H1 (cell line): ENCODE results near the gene HDAC11. TPM values are rescaled to one million over a fixed set of nuclear protein-coding genes. Genes with fewer than 3 reads are reported as not detected.

Experiments
- CTCF ChIA-PET: fragments of 300-600 bp; sonication (Branson Sonifier 250); formaldehyde crosslinking; loops from one replicate; lab custom pipeline; 2021; ENCODE audit not compliant: partially characterized antibody; lab: Charles Lee
- POLR2A ChIA-PET: fragments of 300-600 bp; sonication (Branson Sonifier 250); formaldehyde crosslinking; loops from one replicate; lab custom pipeline; 2021; ENCODE audit warnings: inconsistent platforms; ENCODE audit not compliant: partially characterized antibody; lab: Charles Lee
- DNase-seq, 2 experiments: peaks; one replicate each; pipeline versions ENCODE4 v3.0.0 to v3.0.0-alpha.2; 2010 to 2022; ENCODE audit warnings: low spot score in 2 of 2, low read depth in 1 of 2, mixed read lengths in 1 of 2
- FAIRE-seq: peaks from 2 replicates; lab custom pipeline; 2011; peaks lifted over from hg19 to GRCh38; lab: Jason Lieb, UNC
- H2AFZ ChIP-seq: 2 replicates; pipeline ENCODE4 v1.8.1; 2012; ENCODE audit warnings: low read length, inconsistent platforms
- H2AK5ac ChIP-seq: 2 replicates; pipeline ENCODE4 v1.6.1; 2013; ENCODE audit warnings: low read depth, low read length
- H2BK120ac ChIP-seq: replicated peaks from 2 replicates; pipeline ENCODE3; 2013; ENCODE audit warnings: low read depth, low read length, inconsistent platforms
- H2BK12ac ChIP-seq: 2 replicates; pipeline ENCODE4 v1.6.1; 2013; ENCODE audit warnings: low read depth, low read length
- H2BK15ac ChIP-seq: 2 replicates; pipeline ENCODE4 v1.6.1; 2013; ENCODE audit warnings: low read length
- H2BK20ac ChIP-seq: 2 replicates; pipeline ENCODE4 v1.6.1; 2013; ENCODE audit warnings: low read length
- H2BK5ac ChIP-seq: 2 replicates; pipeline ENCODE4 v1.6.1; 2013; ENCODE audit warnings: low read depth, low read length
- H3K14ac ChIP-seq: 2 replicates; pipeline ENCODE4 v1.6.1; 2013; ENCODE audit warnings: inconsistent platforms; ENCODE audit not compliant: insufficient read length
- H3K18ac ChIP-seq: 2 replicates; pipeline ENCODE4 v1.6.1; 2013; ENCODE audit warnings: low read length; ENCODE audit errors: extremely low read depth
- H3K23ac ChIP-seq: 2 replicates; pipeline ENCODE4 v1.6.1; 2013; ENCODE audit warnings: inconsistent platforms; ENCODE audit not compliant: insufficient read length
- H3K23me2 ChIP-seq: 2 replicates; pipeline ENCODE4 v1.6.1; 2013; ENCODE audit warnings: low read depth, low read length
- H3K27ac ChIP-seq: 2 replicates; pipeline ENCODE4 v1.6.1; 2011; ENCODE audit warnings: low read depth, low read length, inconsistent platforms
- H3K27me3 ChIP-seq, 4 experiments: replicated peaks in 1 of 4; 1 replicate in 1 of 4; 2 replicates in 3 of 4; pipeline versions ENCODE4 v1.6.1 to v1.8.1; 2011 to 2013; ENCODE audit warnings: low read length in 3 of 4, mild to moderate bottlenecking in 3 of 4, inconsistent platforms in 2 of 4, mixed read lengths in 2 of 4, moderate library complexity in 1 of 4; ENCODE audit not compliant: control insufficient read depth in 3 of 4, insufficient read depth in 3 of 4; ENCODE audit errors: extremely low read depth in 1 of 4
- H3K36me3 ChIP-seq, 4 experiments: 2 replicates each; pipeline versions ENCODE4 v1.6.1 to v1.8.1; 2011 to 2013; ENCODE audit warnings: mild to moderate bottlenecking in 4 of 4, low read length in 3 of 4, moderate library complexity in 2 of 4, control low read depth in 1 of 4, inconsistent platforms in 1 of 4; ENCODE audit not compliant: insufficient read depth in 4 of 4, control insufficient read depth in 2 of 4
- H3K4ac ChIP-seq: replicated peaks from 2 replicates; pipeline ENCODE3; 2013; ENCODE audit warnings: low read length, low read depth, mixed read lengths, inconsistent platforms; ENCODE audit not compliant: insufficient read length
- H3K4me1 ChIP-seq, 4 experiments: replicated peaks in 1 of 4; 1 replicate in 1 of 4; 2 replicates in 3 of 4; pipeline versions ENCODE4 v1.6.1 to v1.8.1; 2011 to 2013; ENCODE audit warnings: low read length in 3 of 4, inconsistent platforms in 2 of 4, mixed read lengths in 1 of 4; ENCODE audit not compliant: insufficient read depth in 4 of 4, control insufficient read depth in 3 of 4
- H3K4me2 ChIP-seq, 2 experiments: 2 replicates each; pipeline versions ENCODE4 v1.6.1 to v1.8.1; 2011 to 2013; ENCODE audit warnings: low read depth in 2 of 2, low read length in 2 of 2, control low read depth in 1 of 2, inconsistent platforms in 1 of 2, mild to moderate bottlenecking in 1 of 2; ENCODE audit not compliant: insufficient read depth in 1 of 2
- H3K4me3 ChIP-seq, 4 experiments: fragments of 200-600, 300-600 bp in 1 of 4; sonication (generic), shearing (Covaris generic), sonication (Bioruptor Twin) in 1 of 4; 2 replicates each; pipeline versions ENCODE4 v1.5.1 to v1.8.1; 2011 to 2016; ENCODE audit warnings: low read length in 4 of 4, low read depth in 3 of 4, control low read depth in 2 of 4, inconsistent platforms in 2 of 4, mild to moderate bottlenecking in 2 of 4, mixed read lengths in 1 of 4, moderate library complexity in 1 of 4; ENCODE audit not compliant: insufficient read depth in 2 of 4; ENCODE audit errors: extremely low read depth in 1 of 4
- H3K56ac ChIP-seq: replicated peaks from 2 replicates; pipeline ENCODE3; 2013; ENCODE audit warnings: low read depth, mild to moderate bottlenecking, mixed read lengths, low read length, inconsistent platforms; ENCODE audit not compliant: insufficient read length
- H3K79me1 ChIP-seq: 2 replicates; pipeline ENCODE4 v1.6.1; 2013; ENCODE audit warnings: low read depth, low read length, control low read depth
- H3K79me2 ChIP-seq, 2 experiments: 2 replicates each; pipeline versions ENCODE4 v1.6.1 to v1.8.1; 2012 to 2013; ENCODE audit warnings: low read length in 2 of 2, mild to moderate bottlenecking in 2 of 2, inconsistent platforms in 1 of 2; ENCODE audit not compliant: insufficient read depth in 2 of 2, control insufficient read depth in 1 of 2
- H3K9ac ChIP-seq, 4 experiments: replicated peaks in 1 of 4; 1 replicate in 1 of 4; 2 replicates in 3 of 4; pipeline versions ENCODE4 v1.6.1 to v1.8.1; 2011 to 2013; ENCODE audit warnings: low read depth in 3 of 4, low read length in 3 of 4, control low read depth in 2 of 4, mild to moderate bottlenecking in 2 of 4, moderate library complexity in 2 of 4, inconsistent platforms in 1 of 4; ENCODE audit errors: extremely low read depth in 1 of 4
- H3K9me3 ChIP-seq, 2 experiments: 2 replicates each; pipeline versions ENCODE4 v1.6.1 to v1.8.1; 2012 to 2013; ENCODE audit warnings: mild to moderate bottlenecking in 2 of 2, moderate library complexity in 2 of 2, control low read depth in 1 of 2, inconsistent platforms in 1 of 2, low read depth in 1 of 2, low read length in 1 of 2, mixed read lengths in 1 of 2; ENCODE audit not compliant: insufficient read depth in 2 of 2
- H4K20me1 ChIP-seq, 2 experiments: replicated peaks in 1 of 2; 2 replicates each; pipeline versions ENCODE3 to v1.8.1; 2011 to 2013; ENCODE audit warnings: inconsistent platforms in 2 of 2, low read length in 2 of 2, mild to moderate bottlenecking in 1 of 2; ENCODE audit not compliant: insufficient read depth in 2 of 2, control insufficient read depth in 1 of 2
- H4K5ac ChIP-seq: 2 replicates; pipeline ENCODE4 v1.6.1; 2013; ENCODE audit warnings: low read length, low read depth, mixed read lengths, inconsistent platforms; ENCODE audit not compliant: insufficient read length
- H4K8ac ChIP-seq: 2 replicates; pipeline ENCODE4 v1.8.0; 2013; ENCODE audit warnings: mild to moderate bottlenecking, moderate library complexity, low read length, inconsistent platforms; ENCODE audit not compliant: insufficient read depth; ENCODE audit errors: extremely low read depth
- H4K91ac ChIP-seq: replicated peaks from 2 replicates; pipeline ENCODE3; 2013; ENCODE audit warnings: low read length, mixed read lengths, inconsistent platforms; ENCODE audit not compliant: insufficient read length
- SAP30 ChIP-seq: fragments of 300-600 bp; sonication (generic); IDR thresholded peaks from 2 replicates; pipeline ENCODE4 v1.7.1; 2012; ENCODE audit warnings: low read length, moderate library complexity, mild to moderate bottlenecking, inconsistent platforms; ENCODE audit not compliant: insufficient read depth, insufficient replicate concordance
- SP4 ChIP-seq: IDR thresholded peaks from 2 replicates; pipeline ENCODE4 v1.6.1; 2012; ENCODE audit warnings: low read length, inconsistent platforms
- WGBS, 2 experiments: shearing (Covaris generic) in 1 of 2; methylation state at CpG; one replicate each; pipeline versions ENCODE4 v1.1.6 to v1.1.7; 2013 to 2015; ENCODE audit warnings: low lambda C conversion rate in 2 of 2, mixed read lengths in 2 of 2, inconsistent platforms in 1 of 2, low coverage in 1 of 2, missing lambda C conversion rate in 1 of 2; ENCODE audit not compliant: insufficient replicate concordance in 2 of 2, insufficient coverage in 1 of 2, insufficient read length in 1 of 2; ENCODE audit errors: extremely low coverage in 1 of 2, missing lambda C conversion rate in 1 of 2; 5-methylcytosine and 5-hydroxymethylcytosine counted together
- polyA plus RNA-seq, 7 experiments: library from polyadenylated mRNA; depleted of rRNA in 3 of 7; stranded (reverse) in 5 of 7; unstranded in 2 of 7; fragments of >200 nt in 5 of 7; fragments of 200-250 nt in 2 of 7; gene quantifications; 1 replicate in 5 of 7; 2 replicates in 1 of 7; 4 replicates in 1 of 7; pipeline versions ENCODE4 v1.2.1 to v1.2.3, GENCODE V29; 2011 to 2013; ENCODE audit warnings: missing spikeins in 2 of 7, mixed read lengths in 2 of 7
- total RNA-seq: library from RNA; stranded (reverse); fragmentation: NEBNext Ultra II Directional; extraction: Animal tissue kit (Norgen Biotek cat#: 25700); gene quantifications from 2 replicates; pipeline ENCODE4 v1.2.1, GENCODE V29; 2021

The HDAC11 gene
- total and polyA plus RNA-seq, 2 of the 8 experiments (the other 6 are each of a cell fraction or from before 2014, with no cell fraction given) = 6.8 to 7.4 TPM

DNA sequence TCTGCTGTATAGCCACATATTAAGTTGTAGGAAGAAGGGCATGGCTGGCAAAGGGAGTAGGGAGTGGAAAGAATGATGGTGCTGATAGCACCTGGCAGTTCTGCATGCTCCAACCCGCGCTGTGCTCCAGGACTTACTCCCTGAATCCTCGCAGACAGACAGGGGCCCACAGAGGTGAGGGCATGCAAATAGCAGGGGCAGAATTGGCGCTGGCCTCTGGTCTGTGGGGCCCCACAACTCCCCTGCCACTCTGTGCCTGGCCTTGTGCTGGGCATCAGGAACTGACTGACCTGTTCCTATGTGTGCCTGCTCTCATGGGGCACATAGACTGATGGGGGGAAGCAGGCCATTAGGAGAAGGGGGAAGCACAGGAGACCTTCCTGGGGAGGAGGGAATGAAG, 20.9 kb downstream of the HDAC11 start:
- Histone ChIP-seq H3K36me3 (no peaks in the 10 kb centered on the region), H3K23me2 (no peaks in the 10 kb centered on the region), H2AK5ac (no peak overlapping the region), H3K27me3 (no peaks in the 10 kb centered on the region), H3K79me1 (no peaks in the 10 kb centered on the region), H3K9me3 (no peaks in the 10 kb centered on the region), H3K27ac (no peak overlapping the region), H3K4me1 (peaks cover 0 to 2% (median 0%) of the 10 kb centered on the region in 4 experiments; a peak in 2 of 7 replicates), H3K56ac (no peak overlapping the region), H3K4me2 (no peak overlapping the region), H3K4me3 (no peak overlapping the region), H3K4ac (no peak overlapping the region), H4K5ac (no peak overlapping the region), H2AFZ (no peak overlapping the region), H2BK12ac (no peak overlapping the region; the same call in 1 of the 2 replicates), H4K8ac (no peak overlapping the region), H3K18ac (no peak overlapping the region), H3K79me2 (no peaks in the 10 kb centered on the region), H2BK15ac (no peak overlapping the region), H2BK20ac (no peak overlapping the region), H2BK120ac (no peak overlapping the region), H3K14ac (no peak overlapping the region), H4K20me1 (peaks cover 0 to 3% of the 10 kb centered on the region in 2 experiments), H2BK5ac (no peak overlapping the region), H4K91ac (no peak overlapping the region), H3K23ac (no peak overlapping the region), H3K9ac (no peak overlapping the region; a peak in 1 of 7 replicates)
- POLR2A ChIA-PET = interaction anchor here (0.7 kb wide), 1 partner anchor 14 kb away, joined by 3 read pairs; no protein-coding TSS in a partner anchor
- DNase-seq (no peak), FAIRE-seq (no peak)
- CTCF ChIA-PET = interaction anchor here (0.6 to 26.8 kb wide), 26 partner anchors 10 to 436 kb away, joined by 3 to 856 read pairs (median 5); partner anchors contain the start of genes FBLN2 and HDAC11
- TF ChIP-seq SP4 = no peak
- TF ChIP-seq SAP30 = no peak
- 89% methylated on average over 4 of the region's 4 CpGs; no CpG with 5 or more reads in 1 of the 2 experiments for WGBS, 2 experiments
